GM12878 (cell line): ENCODE data around the gene USP15.

Experiments
- CBX3 ChIP-seq: fragments of 200-600 bp; sonication (generic); IDR thresholded peaks from 2 replicates; pipeline ENCODE4 v1.6.1; 2016; ENCODE audit warnings: low read depth, borderline replicate concordance
- POLR2AphosphoS5 ChIP-seq: IDR thresholded peaks from 2 replicates; pipeline ENCODE4 v1.6.1; 2011; ENCODE audit warnings: mild to moderate bottlenecking, low read length, inconsistent platforms
- RAD21 ChIP-seq: IDR thresholded peaks from 2 replicates; pipeline ENCODE4 v1.6.1; 2011; ENCODE audit warnings: mild to moderate bottlenecking, low read depth, low read length, moderate library complexity; ENCODE audit not compliant: insufficient read depth
- YY1 ChIP-seq: IDR thresholded peaks from 2 replicates; pipeline ENCODE4 v1.6.1; 2011; ENCODE audit warnings: low read depth, mild to moderate bottlenecking, low read length
- ZNF274 ChIP-seq: IDR thresholded peaks from one replicate; pipeline ENCODE4 v1.8.0; 2011; ENCODE audit not compliant: insufficient read length, insufficient read depth
- ZZZ3 ChIP-seq: IDR thresholded peaks from 2 replicates; pipeline ENCODE4 v1.6.1; 2011; ENCODE audit warnings: low read depth; ENCODE audit not compliant: control insufficient read depth, insufficient read length

DNA sequence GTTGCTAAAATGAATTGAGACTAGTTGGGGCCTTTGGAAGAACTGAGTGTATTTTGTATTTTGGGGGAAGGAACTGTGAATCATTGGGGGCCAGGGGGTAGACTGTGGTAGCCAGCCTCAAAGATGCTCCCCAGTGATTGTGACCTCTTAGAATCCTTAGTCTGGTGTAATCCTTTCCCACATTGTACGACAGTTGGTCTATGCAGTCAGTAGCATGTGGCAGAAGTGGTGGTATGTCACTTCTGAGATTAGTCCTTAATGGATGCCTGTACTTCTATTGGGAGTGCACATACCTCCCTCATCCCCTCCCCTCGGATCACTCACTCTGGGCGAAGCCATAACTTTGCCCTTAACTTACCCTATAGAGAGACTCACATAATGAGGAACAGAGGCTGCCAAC is 48.0 kb downstream of the USP15 start:
- no peak for TF ChIP-seq CBX3
- TF ChIP-seq YY1, result no peak
- no peak for TF ChIP-seq ZZZ3
- no peak for TF ChIP-seq ZNF274
- no peak for TF ChIP-seq POLR2AphosphoS5
- TF ChIP-seq RAD21, result no peak
